Body of pancreas (tissue), 4 donors: Measurements from ENCODE around the gene HUNK. TPM values are rescaled to one million over a fixed set of nuclear protein-coding genes. Genes with fewer than 3 reads are reported as not detected.

Experiments used
- ATAC-seq: fragments of 150-250 bp; one replicate; pipeline ENCODE4 v1.9.1; 2016
- DNase-seq, 4 donors: peaks; one replicate each; pipeline ENCODE4 v3.0.0-alpha.2; 2019
- H3K27ac ChIP-seq, 4 donors: fragments of 200-600 bp; sonication (generic); 1 replicate in 3 of 4; 2 replicates in 1 of 4; pipeline versions ENCODE4 v1.5.1 to v1.6.1; 2016 to 2019; ENCODE audit warnings: mild to moderate bottlenecking in 1 of 4, mixed read lengths in 1 of 4, moderate library complexity in 1 of 4
- H3K27me3 ChIP-seq, 2 donors: fragments of 200-600 bp; sonication (generic); one replicate each; pipeline ENCODE4 v1.6.0; 2016; ENCODE audit warnings: mild to moderate bottlenecking in 1 of 2
- H3K36me3 ChIP-seq, 2 donors: fragments of 200-600 bp; sonication (generic); replicated peaks in 1 of 2; 2 replicates each; pipeline ENCODE4 v1.5.1; 2016; ENCODE audit warnings: low read depth in 2 of 2; ENCODE audit not compliant: insufficient read depth in 1 of 2
- H3K4me1 ChIP-seq: fragments of 200-600 bp; sonication (generic); one replicate; pipeline ENCODE4 v1.6.0; 2016
- H3K4me3 ChIP-seq, 2 donors: fragments of 200-600 bp; sonication (generic); 1 replicate in 1 of 2; 2 replicates in 1 of 2; pipeline ENCODE4 v1.5.1; 2016 to 2019
- H3K9me3 ChIP-seq, 3 donors: fragments of 200-600 bp; sonication (generic); 1 replicate in 2 of 3; 2 replicates in 1 of 3; pipeline ENCODE4 v1.5.1; 2016
- CTCF ChIP-seq, 7 experiments: fragments of 450-650 bp in 4 of 7; fragments of 200-600 bp in 3 of 7; sonication (generic) in 3 of 7; IDR thresholded peaks; one replicate each; pipeline ENCODE4 v1.5.1; 2016 to 2019; ENCODE audit warnings: antibody characterized with exemption in 7 of 7
- POLR2A ChIP-seq, 3 donors: fragments of 450-650 bp; IDR thresholded peaks; one replicate each; pipeline ENCODE4 v1.6.1; 2016; ENCODE audit warnings: antibody characterized with exemption in 3 of 3, mild to moderate bottlenecking in 2 of 3
- WGBS, 2 donors: methylation state at CpG; one replicate each; pipeline ENCODE4 v1.1.5; 2017; 5-methylcytosine and 5-hydroxymethylcytosine counted together
- intact Hi-C: fragments of 100-400 bp; cut with DNase I; formaldehyde crosslinking; loops from one replicate; pipeline ENCODE4 v1.15.1; 2023
- total RNA-seq, 2 donors: library from RNA; depleted of rRNA; stranded (reverse); fragments of >200 nt; gene quantifications; one replicate each; pipeline ENCODE4 v1.1.0, GENCODE V29; 2016

HUNK gene
- total RNA-seq, 2 donors from 2014 or later: 6.7 to 9.2 TPM

DNA sequence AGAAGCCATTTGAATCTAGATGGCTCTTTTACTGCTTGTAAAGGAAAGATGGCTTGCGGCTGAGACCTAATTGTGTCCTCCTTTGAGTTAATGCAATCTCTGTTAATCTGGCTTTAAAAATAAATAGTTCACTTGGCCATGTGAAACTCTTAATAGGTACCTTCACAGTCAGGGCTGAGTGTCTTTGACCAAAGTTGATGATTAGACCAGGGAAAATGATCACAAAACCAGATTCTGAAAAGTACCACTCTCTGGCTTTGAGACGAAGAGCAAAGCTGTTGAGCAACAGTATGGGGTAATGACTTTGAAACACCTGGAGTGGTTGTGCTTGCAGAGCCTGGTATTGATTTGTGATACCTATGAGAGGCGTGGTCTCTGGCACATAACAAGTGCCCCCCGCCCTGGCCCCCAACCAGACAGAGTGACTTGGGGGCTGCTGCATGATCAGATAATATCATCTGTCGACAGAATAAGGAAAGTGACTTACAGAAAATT lies 4.7 kb downstream of the HUNK start:
- Histone ChIP-seq H3K4me3 (no peak overlapping the region), H3K27me3 (no peaks in the 10 kb centered on the region), H3K36me3 (no peaks in the 10 kb centered on the region), H3K4me1 (peaks cover 76% of the 10 kb centered on the region), H3K9me3 (no peaks in the 10 kb centered on the region), H3K27ac (peak overlapping the region; percentile 63 to 96 (median 88))
- WGBS, 2 donors: 31 to 33% methylated on average over 5 of the region's 5 CpGs
- ATAC-seq (no peak), DNase-seq (peak in 1 of 4 donors; percentile 38)
- intact Hi-C loops: no loop called here
- TF ChIP-seq POLR2A (IDR thresholded peaks at IDR 0.05) (no peak), CTCF (IDR thresholded peaks at IDR 0.05) (no peak)

- intact Hi-C loops: no loop called here
- 20 to 23% methylated on average over 2 of the region's 2 CpGs for WGBS, 2 donors
- ATAC-seq (peak; percentile 63), DNase-seq (peak in 1 of 4 donors; percentile 39)
- H3K36me3 ChIP-seq: no peaks in the 10 kb centered on the region
- peak overlapping the region; percentile 75 to 96 (median 88) for H3K27ac ChIP-seq
- peaks cover 74% of the 10 kb centered on the region for H3K4me1 ChIP-seq
- no peak overlapping the region for H3K4me3 ChIP-seq
- no peaks in the 10 kb centered on the region for H3K9me3 ChIP-seq
- TF ChIP-seq CTCF (IDR thresholded peaks at IDR 0.05): no peak
- no peak for TF ChIP-seq POLR2A (IDR thresholded peaks at IDR 0.05)
- no peaks in the 10 kb centered on the region for H3K27me3 ChIP-seq
Measured at GRCh38 chr21:31878831-31879230, 6.0 kb downstream of the HUNK start.

GRCh38 chr21:31879241-31879650 lies 6.4 kb downstream of the HUNK start:
- no peak overlapping the region for H3K4me3 ChIP-seq
- H3K36me3 ChIP-seq: no peaks in the 10 kb centered on the region
- WGBS, 2 donors: 6 to 14% methylated on average over 6 to 10 of the region's 10 CpGs
- DNase-seq (peak in 3 of 4 donors; percentile 55 to 60 (median 55)), ATAC-seq (peak; percentile 39)
- H3K27ac ChIP-seq: peak overlapping the region; percentile 75 to 96 (median 88)
- peaks cover 74% of the 10 kb centered on the region for H3K4me1 ChIP-seq
- H3K27me3 ChIP-seq: no peaks in the 10 kb centered on the region
- intact Hi-C loops: no loop called here
- H3K9me3 ChIP-seq: no peaks in the 10 kb centered on the region
- TF ChIP-seq POLR2A (IDR thresholded peaks at IDR 0.05): no peak
- no peak for TF ChIP-seq CTCF (IDR thresholded peaks at IDR 0.05)

- ATAC-seq (no peak), DNase-seq (no peak)
- H3K27me3 ChIP-seq: no peaks in the 10 kb centered on the region
- TF ChIP-seq POLR2A (IDR thresholded peaks at IDR 0.05) (no peak), CTCF (IDR thresholded peaks at IDR 0.05) (no peak)
- H3K27ac ChIP-seq: peak overlapping the region; percentile 75 to 96 (median 88)
- WGBS, 2 donors: 44 to 59% methylated on average over 7 of the region's 7 CpGs
- no peaks in the 10 kb centered on the region for H3K36me3 ChIP-seq
- intact Hi-C loops: no loop called here
- H3K4me1 ChIP-seq: peaks cover 69% of the 10 kb centered on the region
- no peak overlapping the region for H3K4me3 ChIP-seq
- no peaks in the 10 kb centered on the region for H3K9me3 ChIP-seq
Measured at GRCh38 chr21:31879911-31880310, 7.1 kb downstream of the HUNK start.

DNA sequence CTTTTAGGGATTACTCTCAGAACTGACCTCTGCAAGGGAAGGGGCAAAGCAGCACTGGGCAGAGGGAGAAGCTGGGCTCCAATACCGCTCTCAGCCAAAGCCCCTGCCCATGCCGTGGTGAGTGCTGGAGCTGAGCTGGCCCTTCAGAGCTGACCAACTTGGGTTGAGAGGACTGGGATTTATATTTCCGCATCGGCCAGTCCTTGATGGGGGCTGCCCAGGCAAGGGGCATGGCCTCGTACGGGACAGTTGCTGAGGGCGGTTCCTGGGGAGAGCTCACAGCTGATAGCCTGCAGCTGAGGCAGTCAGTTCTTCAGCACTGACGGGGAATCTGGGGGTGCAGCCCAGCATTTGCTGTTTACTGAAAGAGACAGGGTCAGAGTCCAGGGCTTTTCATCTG lies 8.0 kb downstream of the HUNK start:
- H3K27me3 ChIP-seq: no peaks in the 10 kb centered on the region
- no peaks in the 10 kb centered on the region for H3K9me3 ChIP-seq
- no peak overlapping the region for H3K4me3 ChIP-seq
- H3K36me3 ChIP-seq: no peaks in the 10 kb centered on the region
- ATAC-seq (no peak), DNase-seq (no peak)
- intact Hi-C loops: no loop called here
- WGBS, 2 donors: 82 to 84% methylated on average over 8 of the region's 8 CpGs
- H3K4me1 ChIP-seq: peaks cover 62% of the 10 kb centered on the region
- peak overlapping the region in 3 of 4 donors; percentile 86 to 96 (median 91) for H3K27ac ChIP-seq
- TF ChIP-seq POLR2A (IDR thresholded peaks at IDR 0.05) (no peak), CTCF (IDR thresholded peaks at IDR 0.05) (no peak)
